GM12873 (cell line): ENCODE results near the gene MEGF11.

ENCODE experiments used
- TF ChIP-seq, protein P1 (sequence below): IDR thresholded peaks from 2 replicates; pipeline ENCODE4 v1.5.1; 2012; ENCODE audit warnings: low read depth, mild to moderate bottlenecking, moderate library complexity, low read length, control low read depth; ENCODE audit not compliant: insufficient read depth; ENCODE audit errors: missing control alignments

The MEGF11 gene

DNA sequence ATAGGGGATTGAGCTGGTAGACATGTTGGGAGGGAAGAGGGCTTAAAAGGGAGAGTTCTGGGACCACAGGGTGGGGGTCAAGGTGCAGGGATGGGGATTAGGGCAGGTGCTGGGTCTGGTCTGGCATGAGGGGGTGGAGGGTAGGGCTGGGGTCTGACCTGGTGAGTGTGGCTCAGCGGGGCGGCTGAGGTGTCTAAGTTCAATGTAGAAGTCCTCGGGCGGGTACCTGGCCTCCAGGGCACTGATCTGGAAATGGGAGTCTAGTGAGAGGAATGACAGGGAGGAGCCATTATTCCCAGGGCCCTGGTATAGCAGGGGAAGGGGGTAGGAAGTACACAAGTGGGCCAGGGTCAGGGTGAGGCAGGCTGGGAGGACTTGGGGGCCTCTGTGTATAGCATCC lies 344.7 kb downstream of the MEGF11 start:
- TF ChIP-seq, protein P1, sequence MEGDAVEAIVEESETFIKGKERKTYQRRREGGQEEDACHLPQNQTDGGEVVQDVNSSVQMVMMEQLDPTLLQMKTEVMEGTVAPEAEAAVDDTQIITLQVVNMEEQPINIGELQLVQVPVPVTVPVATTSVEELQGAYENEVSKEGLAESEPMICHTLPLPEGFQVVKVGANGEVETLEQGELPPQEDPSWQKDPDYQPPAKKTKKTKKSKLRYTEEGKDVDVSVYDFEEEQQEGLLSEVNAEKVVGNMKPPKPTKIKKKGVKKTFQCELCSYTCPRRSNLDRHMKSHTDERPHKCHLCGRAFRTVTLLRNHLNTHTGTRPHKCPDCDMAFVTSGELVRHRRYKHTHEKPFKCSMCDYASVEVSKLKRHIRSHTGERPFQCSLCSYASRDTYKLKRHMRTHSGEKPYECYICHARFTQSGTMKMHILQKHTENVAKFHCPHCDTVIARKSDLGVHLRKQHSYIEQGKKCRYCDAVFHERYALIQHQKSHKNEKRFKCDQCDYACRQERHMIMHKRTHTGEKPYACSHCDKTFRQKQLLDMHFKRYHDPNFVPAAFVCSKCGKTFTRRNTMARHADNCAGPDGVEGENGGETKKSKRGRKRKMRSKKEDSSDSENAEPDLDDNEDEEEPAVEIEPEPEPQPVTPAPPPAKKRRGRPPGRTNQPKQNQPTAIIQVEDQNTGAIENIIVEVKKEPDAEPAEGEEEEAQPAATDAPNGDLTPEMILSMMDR = no peak

- TF ChIP-seq, protein P1 = no peak
Observed at GRCh38 chr15:65907661-65908060, 345.9 kb downstream of the MEGF11 start.

DNA sequence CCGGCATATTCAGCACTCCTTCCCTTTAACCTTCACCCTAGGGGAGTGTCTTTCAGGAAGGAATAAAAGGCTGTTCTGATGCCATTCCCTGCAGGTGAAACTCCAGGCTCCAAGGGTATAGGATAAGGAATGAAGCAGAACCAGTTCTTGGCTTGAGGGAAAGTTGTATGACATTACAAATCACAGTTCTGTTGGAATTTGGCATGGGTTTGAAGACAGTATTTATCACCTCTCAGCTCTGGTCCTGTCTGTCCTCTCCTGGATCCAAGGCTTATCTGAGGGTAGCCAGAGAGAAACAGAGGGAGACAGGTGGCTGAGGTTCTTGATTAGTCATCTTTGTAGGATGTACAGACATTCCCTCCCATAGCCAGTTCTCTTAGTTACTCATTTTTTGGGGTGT lies 347.2 kb downstream of the MEGF11 start:
- TF ChIP-seq, protein P1 = no peak

GRCh38 chr15:65904301-65904700 lies 349.2 kb downstream of the MEGF11 start:
- TF ChIP-seq, protein P1 = no peak

GRCh38 chr15:65903296-65904073 lies 350.1 kb downstream of the MEGF11 start:
- TF ChIP-seq, protein P1 = no peak

- TF ChIP-seq, protein P1 = no peak
Observed at GRCh38 chr15:65902373-65902772, 351.2 kb downstream of the MEGF11 start.

- TF ChIP-seq, protein P1 = no peak
Observed at GRCh38 chr15:65901836-65902235, 351.7 kb downstream of the MEGF11 start.

- TF ChIP-seq, protein P1 = no peak
Observed at GRCh38 chr15:65901336-65901735, 352.2 kb downstream of the MEGF11 start.
